HCT116 (cell line): ENCODE results near the gene OSTM1.

Experiments
- JUND ChIP-seq: IDR thresholded peaks from 2 replicates; pipeline ENCODE4 v1.6.1; 2012
- POLR2A ChIP-seq: IDR thresholded peaks from 2 replicates; pipeline ENCODE4 v1.7.0; 2011; ENCODE audit warnings: borderline replicate concordance; ENCODE audit not compliant: insufficient read depth, insufficient read length; ENCODE audit errors: extremely low read depth
- ZNF274 ChIP-seq: fragments of 200-500 bp; sonication (Bioruptor generic); IDR thresholded peaks from 2 replicates; pipeline ENCODE4 v1.6.1; 2014; ENCODE audit warnings: mild to moderate bottlenecking, low read depth, low read length, inconsistent platforms
- TF ChIP-seq, protein P1 (sequence below), 3 experiments: fragments of 200-600 bp in 1 of 3; sonication (generic) in 1 of 3; IDR thresholded peaks in 2 of 3; conservative IDR thresholded peaks in 1 of 3; 2 replicates each; pipeline ENCODE4 v1.5.1; 2012 to 2017; ENCODE audit warnings: low read depth in 2 of 3, low read length in 2 of 3, antibody characterized with exemption in 1 of 3, borderline replicate concordance in 1 of 3, control low read depth in 1 of 3, mild to moderate bottlenecking in 1 of 3, mixed read lengths in 1 of 3, mixed run types in 1 of 3, moderate library complexity in 1 of 3; ENCODE audit not compliant: insufficient read depth in 1 of 3
- TF ChIP-seq, protein P2 (sequence below): IDR thresholded peaks from 2 replicates; pipeline ENCODE4 v1.6.1; 2012
- TF ChIP-seq, protein P3 (sequence below): IDR thresholded peaks from 2 replicates; pipeline ENCODE4 v1.6.1; 2011; ENCODE audit warnings: mild to moderate bottlenecking, low read length, moderate library complexity; ENCODE audit not compliant: insufficient replicate concordance; ENCODE audit errors: extremely low read depth

DNA sequence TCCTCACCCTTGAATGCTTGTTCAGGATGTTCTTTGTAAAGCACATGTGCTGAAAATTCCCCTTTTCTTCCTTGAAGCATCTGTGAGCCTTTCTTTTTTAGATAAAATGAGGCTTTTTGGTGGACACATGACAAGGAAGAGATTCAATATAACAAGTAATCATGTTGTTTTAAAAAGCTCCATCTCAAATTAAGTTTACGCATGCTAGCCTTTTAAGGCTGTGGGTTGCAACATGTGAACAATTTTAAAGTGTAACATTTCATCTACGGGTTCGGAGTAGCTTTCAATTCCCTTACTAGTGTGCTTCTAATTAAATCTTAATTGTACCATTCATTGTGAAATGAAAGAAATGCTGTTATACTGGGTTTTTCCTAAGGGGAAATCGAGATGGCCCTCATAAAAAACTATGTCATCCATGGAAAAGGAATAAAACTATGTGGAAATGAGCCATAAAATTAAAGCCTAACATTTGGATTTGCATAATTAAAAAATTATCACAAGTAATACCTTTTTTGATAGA is 19.3 kb upstream of the OSTM1 start:
- TF ChIP-seq POLR2A (no peak), JUND (no peak), ZNF274 (no peak)
- TF ChIP-seq, protein P1, sequence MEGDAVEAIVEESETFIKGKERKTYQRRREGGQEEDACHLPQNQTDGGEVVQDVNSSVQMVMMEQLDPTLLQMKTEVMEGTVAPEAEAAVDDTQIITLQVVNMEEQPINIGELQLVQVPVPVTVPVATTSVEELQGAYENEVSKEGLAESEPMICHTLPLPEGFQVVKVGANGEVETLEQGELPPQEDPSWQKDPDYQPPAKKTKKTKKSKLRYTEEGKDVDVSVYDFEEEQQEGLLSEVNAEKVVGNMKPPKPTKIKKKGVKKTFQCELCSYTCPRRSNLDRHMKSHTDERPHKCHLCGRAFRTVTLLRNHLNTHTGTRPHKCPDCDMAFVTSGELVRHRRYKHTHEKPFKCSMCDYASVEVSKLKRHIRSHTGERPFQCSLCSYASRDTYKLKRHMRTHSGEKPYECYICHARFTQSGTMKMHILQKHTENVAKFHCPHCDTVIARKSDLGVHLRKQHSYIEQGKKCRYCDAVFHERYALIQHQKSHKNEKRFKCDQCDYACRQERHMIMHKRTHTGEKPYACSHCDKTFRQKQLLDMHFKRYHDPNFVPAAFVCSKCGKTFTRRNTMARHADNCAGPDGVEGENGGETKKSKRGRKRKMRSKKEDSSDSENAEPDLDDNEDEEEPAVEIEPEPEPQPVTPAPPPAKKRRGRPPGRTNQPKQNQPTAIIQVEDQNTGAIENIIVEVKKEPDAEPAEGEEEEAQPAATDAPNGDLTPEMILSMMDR (IDR thresholded peaks at IDR 0.05 in 2 of 3, conservative IDR thresholded peaks at IDR 0.05 in 1 of 3; ENCODE audit: borderline replicate concordance in 1 of 3, insufficient read depth in 1 of 3, low read depth in 2 of 3, low read length in 2 of 3), result no peak
- TF ChIP-seq, protein P2, sequence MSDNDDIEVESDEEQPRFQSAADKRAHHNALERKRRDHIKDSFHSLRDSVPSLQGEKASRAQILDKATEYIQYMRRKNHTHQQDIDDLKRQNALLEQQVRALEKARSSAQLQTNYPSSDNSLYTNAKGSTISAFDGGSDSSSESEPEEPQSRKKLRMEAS, result no peak
- TF ChIP-seq, protein P3, sequence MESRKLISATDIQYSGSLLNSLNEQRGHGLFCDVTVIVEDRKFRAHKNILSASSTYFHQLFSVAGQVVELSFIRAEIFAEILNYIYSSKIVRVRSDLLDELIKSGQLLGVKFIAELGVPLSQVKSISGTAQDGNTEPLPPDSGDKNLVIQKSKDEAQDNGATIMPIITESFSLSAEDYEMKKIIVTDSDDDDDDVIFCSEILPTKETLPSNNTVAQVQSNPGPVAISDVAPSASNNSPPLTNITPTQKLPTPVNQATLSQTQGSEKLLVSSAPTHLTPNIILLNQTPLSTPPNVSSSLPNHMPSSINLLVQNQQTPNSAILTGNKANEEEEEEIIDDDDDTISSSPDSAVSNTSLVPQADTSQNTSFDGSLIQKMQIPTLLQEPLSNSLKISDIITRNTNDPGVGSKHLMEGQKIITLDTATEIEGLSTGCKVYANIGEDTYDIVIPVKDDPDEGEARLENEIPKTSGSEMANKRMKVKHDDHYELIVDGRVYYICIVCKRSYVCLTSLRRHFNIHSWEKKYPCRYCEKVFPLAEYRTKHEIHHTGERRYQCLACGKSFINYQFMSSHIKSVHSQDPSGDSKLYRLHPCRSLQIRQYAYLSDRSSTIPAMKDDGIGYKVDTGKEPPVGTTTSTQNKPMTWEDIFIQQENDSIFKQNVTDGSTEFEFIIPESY, result no peak
